ENCODE data around the gene ITGB2.

ITGB2 gene

GRCh38 chr21:44910229-44911067 is 10.3 kb downstream of the ITGB2 start:
- Histone ChIP-seq H3K27me3 (ENCODE audit: control insufficient read depth, low read length) (peaks cover 38% of the 10 kb centered on the region), H3K9me2 (replicated peaks; ENCODE audit: control insufficient read depth, low read length) (no peaks in the 10 kb centered on the region), H3F3A (ENCODE audit: control insufficient read depth, insufficient read depth) (no peaks in the 10 kb centered on the region), H4K20me1 (ENCODE audit: control insufficient read depth, insufficient read depth, low read depth, low read length) (peaks cover 3% of the 10 kb centered on the region; the same call in 1 of the 2 replicates), H3K4me3 (ENCODE audit: low read length) (no peak overlapping the region), H3K4me1 (ENCODE audit: control insufficient read depth, low read length) (peaks cover 16% of the 10 kb centered on the region), H3K27ac (ENCODE audit: low read depth, low read length) (no peak overlapping the region), H3K36me3 (ENCODE audit: control insufficient read depth, low read length) (no peaks in the 10 kb centered on the region), H3K79me2 (ENCODE audit: control insufficient read depth, low read length) (no peaks in the 10 kb centered on the region), H3K4me2 (ENCODE audit: low read length) (no peak overlapping the region), H3K9me3 (ENCODE audit: control insufficient read depth, insufficient read depth, low read length) (no peaks in the 10 kb centered on the region)
- TF ChIP-seq CTCF (IDR thresholded peaks at IDR 0.05; ENCODE audit: low read depth, low read length, poor library complexity, severe bottlenecking) (no peak), EZH2phosphoT487 (IDR thresholded peaks at IDR 0.05; ENCODE audit: borderline replicate concordance, low read length) (no peak)

- H3K4me3 ChIP-seq (ENCODE audit: low read length) = no peak overlapping the region
- no peaks in the 10 kb centered on the region for H3K79me2 ChIP-seq (ENCODE audit: control insufficient read depth, low read length)
- peaks cover 16% of the 10 kb centered on the region for H3K4me1 ChIP-seq (ENCODE audit: control insufficient read depth, low read length)
- H3F3A ChIP-seq (ENCODE audit: control insufficient read depth, insufficient read depth) = no peaks in the 10 kb centered on the region
- H3K9me2 ChIP-seq (replicated peaks; ENCODE audit: control insufficient read depth, low read length) = no peaks in the 10 kb centered on the region
- H3K36me3 ChIP-seq (ENCODE audit: control insufficient read depth, low read length) = no peaks in the 10 kb centered on the region
- peaks cover 33% of the 10 kb centered on the region for H3K27me3 ChIP-seq (ENCODE audit: control insufficient read depth, low read length)
- H4K20me1 ChIP-seq (ENCODE audit: control insufficient read depth, insufficient read depth, low read depth, low read length) = peaks cover 3% of the 10 kb centered on the region; the same call in 1 of the 2 replicates
- no peak for TF ChIP-seq CTCF (IDR thresholded peaks at IDR 0.05; ENCODE audit: low read depth, low read length, poor library complexity, severe bottlenecking)
- no peak for TF ChIP-seq EZH2phosphoT487 (IDR thresholded peaks at IDR 0.05; ENCODE audit: borderline replicate concordance, low read length)
- H3K9me3 ChIP-seq (ENCODE audit: control insufficient read depth, insufficient read depth, low read length) = no peaks in the 10 kb centered on the region
- H3K4me2 ChIP-seq (ENCODE audit: low read length) = no peak overlapping the region
- no peak overlapping the region for H3K27ac ChIP-seq (ENCODE audit: low read depth, low read length)
Observed at GRCh38 chr21:44909719-44910118, 11.0 kb downstream of the ITGB2 start.

- H3K9me3 ChIP-seq (ENCODE audit: control insufficient read depth, insufficient read depth, low read length) = no peaks in the 10 kb centered on the region
- H3F3A ChIP-seq (ENCODE audit: control insufficient read depth, insufficient read depth) = no peaks in the 10 kb centered on the region
- H4K20me1 ChIP-seq (ENCODE audit: control insufficient read depth, insufficient read depth, low read depth, low read length) = peaks cover 3% of the 10 kb centered on the region; the same call in 1 of the 2 replicates
- peaks cover 27% of the 10 kb centered on the region for H3K27me3 ChIP-seq (ENCODE audit: control insufficient read depth, low read length)
- peaks cover 10% of the 10 kb centered on the region for H3K4me1 ChIP-seq (ENCODE audit: control insufficient read depth, low read length)
- H3K4me3 ChIP-seq (ENCODE audit: low read length) = no peak overlapping the region
- H3K4me2 ChIP-seq (ENCODE audit: low read length) = no peak overlapping the region
- TF ChIP-seq CTCF (IDR thresholded peaks at IDR 0.05; ENCODE audit: low read depth, low read length, poor library complexity, severe bottlenecking) = no peak
- no peak for TF ChIP-seq EZH2phosphoT487 (IDR thresholded peaks at IDR 0.05; ENCODE audit: borderline replicate concordance, low read length)
- no peak overlapping the region for H3K27ac ChIP-seq (ENCODE audit: low read depth, low read length)
- H3K79me2 ChIP-seq (ENCODE audit: control insufficient read depth, low read length) = no peaks in the 10 kb centered on the region
- H3K9me2 ChIP-seq (replicated peaks; ENCODE audit: control insufficient read depth, low read length) = no peaks in the 10 kb centered on the region
- H3K36me3 ChIP-seq (ENCODE audit: control insufficient read depth, low read length) = no peaks in the 10 kb centered on the region
Observed at GRCh38 chr21:44908908-44909307, 11.8 kb downstream of the ITGB2 start.

Data from DOHH2 (cell line).